ENCODE measurements around the gene PLEKHH1. TPM values are rescaled to one million over a fixed set of nuclear protein-coding genes. Genes with fewer than 3 reads are reported as not detected.
"Not testable (repeated sequence)": the region's sequence is repeated elsewhere in the genome, so short reads cannot be mapped to it uniquely, and the experiment has no call there.

The PLEKHH1 gene
- polyA plus RNA-seq, 3 donors, result 0.23 TPM; not detected in 2

- DNase-seq, result no peak
- no CpG with 5 or more reads among the region's 2 CpGs for WGBS (ENCODE audit: insufficient coverage)
- no peaks in the 10 kb centered on the region for H3K79me2 ChIP-seq (ENCODE audit: insufficient read depth, low read length)
- no peak overlapping the region for H3K4me2 ChIP-seq (replicated peaks; ENCODE audit: extremely low read depth, low read length, poor library complexity, severe bottlenecking)
- no peaks in the 10 kb centered on the region for H4K20me1 ChIP-seq (ENCODE audit: insufficient read depth, low read length)
- intact Hi-C loops (cut with micrococcal nuclease), result no loop called here
- Mint-ChIP-seq H3K27ac (no peak overlapping the region), H3K9me3 (no peaks in the 10 kb centered on the region), H3K27me3 (ENCODE audit: low read depth in 3 of 3) (no peaks in the 10 kb centered on the region), H3K36me3 (peaks cover 55 to 59% of the 10 kb centered on the region in 2 donors), H3K4me3 (no peak overlapping the region), H3K4me1 (peaks cover 2% of the 10 kb centered on the region)
- no peaks in the 10 kb centered on the region for H3K27me3 ChIP-seq (ENCODE audit: control insufficient read depth in 2 of 2, insufficient read depth in 2 of 2, low read length in 2 of 2)
- H3K9me3 ChIP-seq (replicated peaks in 1 of 2; ENCODE audit: control insufficient read depth in 1 of 2, insufficient read depth in 1 of 2, low read length in 2 of 2), result no peaks in the 10 kb centered on the region
- no peaks in the 10 kb centered on the region for H3K4me1 ChIP-seq (ENCODE audit: control insufficient read depth in 1 of 2, insufficient read depth in 2 of 2, low read length in 2 of 2)
- TF ChIP-seq CTCF (IDR thresholded peaks at IDR 0.05), result no peak
- peaks cover 57 to 69% of the 10 kb centered on the region in 2 donors for H3K36me3 ChIP-seq (replicated peaks in 1 of 2; ENCODE audit: control insufficient read depth in 1 of 2, insufficient read depth in 2 of 2, low read length in 2 of 2)
- H3K9ac ChIP-seq (ENCODE audit: insufficient read depth, low read length, poor library complexity, severe bottlenecking), result no peak overlapping the region
- no peak overlapping the region for H3K27ac ChIP-seq (ENCODE audit: low read depth in 1 of 2, low read length in 2 of 2)
- no peak overlapping the region for H2AFZ ChIP-seq (ENCODE audit: insufficient read depth, low read depth, low read length, poor library complexity, severe bottlenecking)
- H3K4me3 ChIP-seq (replicated peaks in 1 of 3; ENCODE audit: low read depth in 2 of 3, low read length in 3 of 3), result no peak overlapping the region
These were observed 56.2 kb downstream of the PLEKHH1 start for GRCh38 chr14:67589204-67589770.

GRCh38 chr14:67593650-67594049, 60.6 kb downstream of the PLEKHH1 start:
- H3K4me1 ChIP-seq (ENCODE audit: control insufficient read depth in 1 of 2, insufficient read depth in 2 of 2, low read length in 2 of 2); H2AFZ ChIP-seq (ENCODE audit: insufficient read depth, low read depth, low read length, poor library complexity, severe bottlenecking); H3K4me1 Mint-ChIP-seq; DNase-seq; H3K9me3 ChIP-seq (replicated peaks in 1 of 2; ENCODE audit: control insufficient read depth in 1 of 2, insufficient read depth in 1 of 2, low read length in 2 of 2); intact Hi-C loops (cut with micrococcal nuclease); H3K9ac ChIP-seq (ENCODE audit: insufficient read depth, low read length, poor library complexity, severe bottlenecking); H3K4me3 Mint-ChIP-seq; H4K20me1 ChIP-seq (ENCODE audit: insufficient read depth, low read length); H3K4me3 ChIP-seq (replicated peaks in 1 of 3; ENCODE audit: low read depth in 2 of 3, low read length in 3 of 3); H3K79me2 ChIP-seq (ENCODE audit: insufficient read depth, low read length); H3K27me3 ChIP-seq (ENCODE audit: control insufficient read depth in 2 of 2, insufficient read depth in 2 of 2, low read length in 2 of 2); H3K27ac ChIP-seq (ENCODE audit: low read depth in 1 of 2, low read length in 2 of 2); H3K9me3 Mint-ChIP-seq; H3K4me2 ChIP-seq (replicated peaks; ENCODE audit: extremely low read depth, low read length, poor library complexity, severe bottlenecking); H3K27me3 Mint-ChIP-seq (ENCODE audit: low read depth in 3 of 3): not testable (repeated sequence)
- Mint-ChIP-seq H3K36me3 (peaks cover 42 to 51% of the 10 kb centered on the region in 2 donors), H3K27ac (peak overlapping the region in 2 of 7 donors; percentile 27 to 35)
- WGBS (ENCODE audit: insufficient coverage), result no CpG with 5 or more reads among the region's 1 CpG
- peaks cover 48 to 53% of the 10 kb centered on the region in 2 donors for H3K36me3 ChIP-seq (replicated peaks in 1 of 2; ENCODE audit: control insufficient read depth in 1 of 2, insufficient read depth in 2 of 2, low read length in 2 of 2)

Measured in CD14-positive monocyte (primary cell).